IMR-90 (cell line): ENCODE results near the gene ABCB9. TPM values are rescaled to one million over a fixed set of nuclear protein-coding genes. Genes with fewer than 3 reads are reported as not detected.

Experiments used
- ATAC-seq: fragments of 200-7000 bp; cut with Tn5 transposase; 2 replicates; pipeline ENCODE4 v1.9.1; 2020; ENCODE audit warnings: low read depth, mild to moderate bottlenecking, moderate library complexity
- BruUV-seq: library from RNA; stranded (reverse); fragments of 400-500 nt; replicated peaks from 2 replicates; lab custom pipeline; 2021; lab: Mats Ljungman, UMichigan
- CTCF ChIA-PET: fragments of 300-600 bp; formaldehyde crosslinking; extraction: SDS; loops from one replicate; lab custom pipeline; 2021; ENCODE audit warnings: antibody characterized with exemption; lab: Yijun Ruan, JAX
- POLR2A ChIA-PET: fragments of 300-600 bp; sonication (Branson Sonifier 250); formaldehyde crosslinking; loops from one replicate; lab custom pipeline; 2022; ENCODE audit warnings: antibody characterized with exemption; ENCODE audit not compliant: unreplicated experiment; lab: Charles Lee
- DNase-seq: peaks from one replicate; pipeline ENCODE4 v3.0.0; 2013
- H2AFZ ChIP-seq: replicated peaks from 2 replicates; pipeline ENCODE3; 2013; ENCODE audit warnings: low read length, mild to moderate bottlenecking; ENCODE audit not compliant: poor library complexity
- H2AK5ac ChIP-seq: 2 replicates; pipeline ENCODE4 v1.6.1; 2013; ENCODE audit warnings: low read depth, low read length, inconsistent platforms
- H2AK9ac ChIP-seq: replicated peaks from 2 replicates; pipeline ENCODE3; 2013; ENCODE audit warnings: mild to moderate bottlenecking, low read depth, low read length, moderate library complexity; ENCODE audit not compliant: poor library complexity
- H2BK120ac ChIP-seq: 2 replicates; pipeline ENCODE4 v1.6.1; 2013; ENCODE audit warnings: low read depth, low read length, inconsistent platforms
- H2BK15ac ChIP-seq: 3 replicates; pipeline ENCODE4 v1.6.1; 2013; ENCODE audit warnings: low read depth, low read length, inconsistent platforms
- H2BK20ac ChIP-seq: 2 replicates; pipeline ENCODE4 v1.6.1; 2013; ENCODE audit warnings: low read depth, mild to moderate bottlenecking, inconsistent platforms, low read length, moderate library complexity
- H2BK5ac ChIP-seq: 2 replicates; pipeline ENCODE4 v1.6.1; 2013; ENCODE audit warnings: mild to moderate bottlenecking, low read depth, low read length, inconsistent platforms; ENCODE audit not compliant: poor library complexity, severe bottlenecking
- H3K14ac ChIP-seq: replicated peaks from 2 replicates; pipeline ENCODE4 v1.6.1; 2013; ENCODE audit warnings: low read depth, low read length, inconsistent platforms
- H3K18ac ChIP-seq: 2 replicates; pipeline ENCODE4 v1.6.1; 2013; ENCODE audit warnings: low read depth, low read length, control low read depth
- H3K23ac ChIP-seq: 2 replicates; pipeline ENCODE4 v1.6.1; 2013; ENCODE audit warnings: low read depth, low read length, inconsistent platforms
- H3K27ac ChIP-seq: 2 replicates; pipeline ENCODE4 v1.5.1; 2013; ENCODE audit warnings: mild to moderate bottlenecking, control low read depth, low read length; ENCODE audit not compliant: insufficient read depth
- H3K27me3 ChIP-seq: 2 replicates; pipeline ENCODE4 v1.6.1; 2013; ENCODE audit warnings: low read length; ENCODE audit not compliant: control insufficient read depth, insufficient read depth
- H3K36me3 ChIP-seq: 2 replicates; pipeline ENCODE4 v1.6.1; 2013; ENCODE audit warnings: low read length, mixed read lengths; ENCODE audit not compliant: control insufficient read depth, insufficient read depth
- H3K4ac ChIP-seq: 2 replicates; pipeline ENCODE4 v1.6.1; 2013; ENCODE audit warnings: low read depth, low read length, inconsistent platforms
- H3K4me1 ChIP-seq: 2 replicates; pipeline ENCODE4 v1.6.1; 2013; ENCODE audit warnings: low read length, mixed read lengths; ENCODE audit not compliant: control insufficient read depth, insufficient read depth
- H3K4me2 ChIP-seq: 2 replicates; pipeline ENCODE4 v1.6.1; 2013; ENCODE audit warnings: low read depth, mild to moderate bottlenecking, control low read depth, low read length, moderate library complexity
- H3K4me3 ChIP-seq: 2 replicates; pipeline ENCODE4 v1.5.1; 2013; ENCODE audit warnings: low read depth, mild to moderate bottlenecking, control low read depth, low read length, moderate library complexity; ENCODE audit not compliant: insufficient read depth
- H3K56ac ChIP-seq: 2 replicates; pipeline ENCODE4 v1.6.1; 2013; ENCODE audit warnings: low read length, inconsistent platforms; ENCODE audit not compliant: insufficient read depth; ENCODE audit errors: extremely low read depth
- H3K79me1 ChIP-seq, 2 experiments: 2 replicates each; pipeline ENCODE4 v1.6.1; 2013; ENCODE audit warnings: low read length in 2 of 2, inconsistent platforms in 1 of 2, low read depth in 1 of 2
- H3K9ac ChIP-seq: 2 replicates; pipeline ENCODE4 v1.6.1; 2013; ENCODE audit warnings: low read depth, low read length, control low read depth
- H3K9me1 ChIP-seq: 2 replicates; pipeline ENCODE4 v1.6.1; 2013; ENCODE audit warnings: low read length, inconsistent platforms; ENCODE audit not compliant: insufficient read depth
- H3K9me3 ChIP-seq: 2 replicates; pipeline ENCODE4 v1.6.1; 2013; ENCODE audit warnings: low read length; ENCODE audit not compliant: control insufficient read depth, insufficient read depth
- H4K20me1 ChIP-seq: 2 replicates; pipeline ENCODE4 v1.6.1; 2013; ENCODE audit warnings: low read length, inconsistent platforms; ENCODE audit not compliant: insufficient read depth
- H4K5ac ChIP-seq: 2 replicates; pipeline ENCODE4 v1.6.1; 2013; ENCODE audit warnings: mild to moderate bottlenecking, low read depth, low read length, control low read depth
- H4K8ac ChIP-seq, 2 experiments: 2 replicates each; pipeline ENCODE4 v1.6.1; 2013; ENCODE audit warnings: low read depth in 2 of 2, low read length in 2 of 2, control low read depth in 1 of 2, inconsistent platforms in 1 of 2
- H4K91ac ChIP-seq: 2 replicates; pipeline ENCODE4 v1.6.1; 2013; ENCODE audit warnings: low read depth, low read length, inconsistent platforms; ENCODE audit not compliant: insufficient read depth
- CTCF ChIP-seq: conservative IDR thresholded peaks from 2 replicates; pipeline ENCODE4 v1.5.1; 2012; ENCODE audit warnings: mild to moderate bottlenecking, low read depth, low read length, improper control_type of control experiment
- ELK1 ChIP-seq: fragments of 150-350 bp; IDR thresholded peaks from 2 replicates; pipeline ENCODE4 v1.6.1; 2016; ENCODE audit warnings: low read depth, mild to moderate bottlenecking, low read length, moderate library complexity, borderline replicate concordance
- FOS ChIP-seq: fragments of 150-350 bp; IDR thresholded peaks from 2 replicates; pipeline ENCODE4 v1.6.1; 2016; ENCODE audit warnings: low read depth, low read length
- RAD21 ChIP-seq: IDR thresholded peaks from 2 replicates; pipeline ENCODE4 v1.6.1; 2012; ENCODE audit warnings: low read length, improper control_type of control experiment
- RCOR1 ChIP-seq: IDR thresholded peaks from 2 replicates; pipeline ENCODE4 v1.6.1; 2012; ENCODE audit warnings: mild to moderate bottlenecking, low read length, improper control_type of control experiment; ENCODE audit not compliant: insufficient replicate concordance
- SMC3 ChIP-seq: fragments of 150-350 bp; IDR thresholded peaks from 2 replicates; pipeline ENCODE4 v1.6.1; 2016; ENCODE audit warnings: low read depth, mild to moderate bottlenecking, antibody characterized with exemption, low read length, moderate library complexity
- WGBS, 2 experiments: methylation state at CpG; one replicate each; pipeline versions ENCODE4 v1.1.5 to v1.1.7; 2013; ENCODE audit warnings: missing lambda C conversion rate in 2 of 2; ENCODE audit not compliant: insufficient read length in 1 of 2; ENCODE audit errors: extremely low coverage in 2 of 2; 5-methylcytosine and 5-hydroxymethylcytosine counted together
- dilution Hi-C: fragments of 300-500 bp; cut with HindIII; formaldehyde crosslinking; loops from one replicate; pipeline ENCODE4 v1.14.3; 2018; ENCODE audit warnings: low sequenced_read_pairs; ENCODE audit not compliant: unreplicated experiment
- in situ Hi-C: fragments of 300-500 bp; cut with MboI; formaldehyde crosslinking; loops from 3 replicates; pipeline ENCODE4 v1.14.3; 2019; ENCODE audit warnings: low sequenced_read_pairs, inconsistent platforms, mixed read lengths
- intact Hi-C: fragments of 100-400 bp; cut with micrococcal nuclease; formaldehyde crosslinking; loops from 2 replicates; pipeline ENCODE4 v1.10.0; 2022
- polyA plus RNA-seq, 3 experiments: library from polyadenylated mRNA; depleted of rRNA; stranded (reverse); fragments of >200 nt; gene quantifications; 2 replicates each; pipeline ENCODE4 v1.2.3, GENCODE V29; 2012; ENCODE audit warnings: low replicate concordance in 1 of 3
- total RNA-seq: library from RNA; depleted of rRNA; stranded (reverse); fragments of >200 nt; gene quantifications from 2 replicates; pipeline ENCODE4 v1.2.3, GENCODE V29; 2012

ABCB9 gene
- total and polyA plus RNA-seq, 2 of the 4 experiments (the other 2 are of a cell fraction) = 5.6 to 8.3 TPM

- Histone ChIP-seq H3K56ac (no peak overlapping the region), H4K20me1 (peaks cover 76% of the 10 kb centered on the region), H3K9me3 (no peaks in the 10 kb centered on the region), H2BK5ac (peak overlapping the region; percentile 58), H2BK120ac (0 out of 2 replicates have a peak overlapping the region, but pooled peaks have one; percentile 14), H2AK9ac (peak overlapping the region; percentile 49), H3K9me1 (peaks cover 28% of the 10 kb centered on the region), H3K27ac (peak overlapping the region; percentile 45; the same call in 1 of the 2 replicates), H3K14ac (peak overlapping the region; percentile 44), H4K5ac (no peak overlapping the region), H2BK15ac (peak overlapping the region; percentile 18; the same call in 1 of the 3 replicates), H2AK5ac (peak overlapping the region; percentile 25; the same call in 1 of the 2 replicates), H3K23ac (peak overlapping the region; percentile 26; the same call in 1 of the 2 replicates), H3K18ac (no peak overlapping the region), H3K4me3 (no peak overlapping the region), H3K4me1 (peaks cover 22% of the 10 kb centered on the region), H3K79me1 (peaks cover 17 to 78% of the 10 kb centered on the region in 2 experiments; a peak in 3 of 4 replicates), H3K4ac (0 out of 2 replicates have a peak overlapping the region, but pooled peaks have one; percentile 38), H3K27me3 (no peaks in the 10 kb centered on the region), H2BK20ac (no peak overlapping the region), H4K91ac (0 out of 2 replicates have a peak overlapping the region, but pooled peaks have one; percentile 8), H3K36me3 (no peaks in the 10 kb centered on the region), H3K4me2 (no peak overlapping the region; the same call in 1 of the 2 replicates), H2AFZ (peak overlapping the region; percentile 37), H3K9ac (no peak overlapping the region), H4K8ac (peak overlapping the region in 1 of 2 experiments; percentile 9; a peak in 1 of 4 replicates)
- no TSS peak for BruUV-seq
- intact Hi-C loops (no loop called here), in situ Hi-C loops (no loop called here), dilution Hi-C loops (no loop called here)
- DNase-seq (peak; percentile 51), ATAC-seq (peak; percentile 57; the same call in 1 of the 2 replicates)
- CTCF ChIA-PET = interaction anchor here (0.9 to 1.0 kb wide), 2 partner anchors 9 to 11 kb away, joined by 3 to 4 read pairs; no protein-coding TSS in a partner anchor
- 49% methylated on average over 2 of the region's 8 CpGs; no CpG with 5 or more reads in 1 of the 2 experiments for WGBS, 2 experiments
- POLR2A ChIA-PET = no interaction called here
- TF ChIP-seq CTCF = peak; percentile 51
- peak; percentile 49 for TF ChIP-seq RAD21
- TF ChIP-seq RCOR1 = no peak
- TF ChIP-seq SMC3 = peak; percentile 40
- no peak for TF ChIP-seq FOS
- TF ChIP-seq ELK1 = no peak
These were observed 85.6 kb downstream of the ABCB9 start for GRCh38 chr12:122880668-122881067.
